Measurements from ENCODE around the gene PLAAT1. TPM values are rescaled to one million over a fixed set of nuclear protein-coding genes. Genes with fewer than 3 reads are reported as not detected.

PLAAT1 gene
- total RNA-seq, 1 donor from 2014 or later: 1.6 TPM

- DNase-seq (ENCODE audit: low spot score): no peak
- Mint-ChIP-seq H3K4me3 (ENCODE audit: unreplicated experiment) (no peak overlapping the region), H3K4me1 (ENCODE audit: low read depth) (no peaks in the 10 kb centered on the region), H3K9me3 (ENCODE audit: low read depth) (peaks cover 16% of the 10 kb centered on the region), H3K27ac (ENCODE audit: unreplicated experiment) (no peak overlapping the region), H3K27me3 (ENCODE audit: low read depth) (no peaks in the 10 kb centered on the region), H3K36me3 (ENCODE audit: low read depth) (no peaks in the 10 kb centered on the region)
- TF ChIP-seq CTCF (IDR thresholded peaks at IDR 0.05): no peak
Observed at GRCh38 chr3:193297421-193297820, 56.4 kb downstream of the PLAAT1 start.

GRCh38 chr3:193301433-193301832, 60.4 kb downstream of the PLAAT1 start:
- Mint-ChIP-seq H3K9me3 (ENCODE audit: low read depth) (peaks cover 5% of the 10 kb centered on the region), H3K4me1 (ENCODE audit: low read depth) (no peaks in the 10 kb centered on the region), H3K36me3 (ENCODE audit: low read depth) (no peaks in the 10 kb centered on the region), H3K27ac (ENCODE audit: unreplicated experiment) (no peak overlapping the region), H3K27me3 (ENCODE audit: low read depth) (peaks cover 8% of the 10 kb centered on the region), H3K4me3 (ENCODE audit: unreplicated experiment) (no peak overlapping the region)
- no peak for TF ChIP-seq CTCF (IDR thresholded peaks at IDR 0.05)
- DNase-seq (ENCODE audit: low spot score): no peak

GRCh38 chr3:193305356-193305755, 64.3 kb downstream of the PLAAT1 start:
- H3K4me3 Mint-ChIP-seq (ENCODE audit: unreplicated experiment): no peak overlapping the region
- no peaks in the 10 kb centered on the region for H3K4me1 Mint-ChIP-seq (ENCODE audit: low read depth)
- H3K36me3 Mint-ChIP-seq (ENCODE audit: low read depth): no peaks in the 10 kb centered on the region
- H3K27me3 Mint-ChIP-seq (ENCODE audit: low read depth): peaks cover 18% of the 10 kb centered on the region
- DNase-seq (ENCODE audit: low spot score): no peak
- TF ChIP-seq CTCF (IDR thresholded peaks at IDR 0.05): no peak
- H3K9me3 Mint-ChIP-seq (ENCODE audit: low read depth): no peaks in the 10 kb centered on the region
- H3K27ac Mint-ChIP-seq (ENCODE audit: unreplicated experiment): no peak overlapping the region

- Mint-ChIP-seq H3K27ac (ENCODE audit: unreplicated experiment) (no peak overlapping the region), H3K4me1 (ENCODE audit: low read depth) (no peaks in the 10 kb centered on the region), H3K9me3 (ENCODE audit: low read depth) (no peaks in the 10 kb centered on the region), H3K4me3 (ENCODE audit: unreplicated experiment) (no peak overlapping the region), H3K27me3 (ENCODE audit: low read depth) (peaks cover 20% of the 10 kb centered on the region), H3K36me3 (ENCODE audit: low read depth) (no peaks in the 10 kb centered on the region)
- TF ChIP-seq CTCF (IDR thresholded peaks at IDR 0.05): no peak
- DNase-seq (ENCODE audit: low spot score): no peak
Observed at GRCh38 chr3:193310914-193311723, 70.1 kb downstream of the PLAAT1 start.

GRCh38 chr3:193313061-193313958, 72.3 kb downstream of the PLAAT1 start:
- H3K36me3 Mint-ChIP-seq (ENCODE audit: low read depth): no peaks in the 10 kb centered on the region
- no peaks in the 10 kb centered on the region for H3K4me1 Mint-ChIP-seq (ENCODE audit: low read depth)
- no peaks in the 10 kb centered on the region for H3K9me3 Mint-ChIP-seq (ENCODE audit: low read depth)
- no peak for TF ChIP-seq CTCF (IDR thresholded peaks at IDR 0.05)
- no peak for DNase-seq (ENCODE audit: low spot score)
- H3K4me3 Mint-ChIP-seq (ENCODE audit: unreplicated experiment): no peak overlapping the region
- no peak overlapping the region for H3K27ac Mint-ChIP-seq (ENCODE audit: unreplicated experiment)
- H3K27me3 Mint-ChIP-seq (ENCODE audit: low read depth): peaks cover 15% of the 10 kb centered on the region

Measured in chondrocyte (in vitro differentiated cells).